ENCODE data around the gene ZBP1.

ZBP1 gene

GRCh38 chr20:57647006-57647932 is 27.0 kb upstream of the ZBP1 start:
- no peak overlapping the region for H3K4me3 ChIP-seq (ENCODE audit: low read length, poor library complexity, severe bottlenecking)
- H3K4me2 ChIP-seq (ENCODE audit: low read depth, low read length, poor library complexity, severe bottlenecking) = no peak overlapping the region
- no peak overlapping the region for H3K9ac ChIP-seq (ENCODE audit: low read depth, low read length, poor library complexity, severe bottlenecking)
- H3K4me1 ChIP-seq (ENCODE audit: insufficient read depth, low read length, poor library complexity, severe bottlenecking) = no peaks in the 10 kb centered on the region
- no peaks in the 10 kb centered on the region for H3F3A ChIP-seq (ENCODE audit: low read depth)
- no peaks in the 10 kb centered on the region for H3K9me2 ChIP-seq (replicated peaks; ENCODE audit: low read depth, low read length)
- H2AFZ ChIP-seq (ENCODE audit: low read length) = no peak overlapping the region
- no peaks in the 10 kb centered on the region for H3K9me3 ChIP-seq (ENCODE audit: insufficient read depth, low read depth, low read length)
- H4K20me1 ChIP-seq (ENCODE audit: insufficient read depth, low read length, poor library complexity, severe bottlenecking) = no peaks in the 10 kb centered on the region
- TF ChIP-seq EZH2phosphoT487 (IDR thresholded peaks at IDR 0.05; ENCODE audit: borderline replicate concordance) (no peak), CTCF (conservative IDR thresholded peaks at IDR 0.05; ENCODE audit: low read length) (no peak)
- H3K27me3 ChIP-seq (ENCODE audit: insufficient read depth, low read length, poor library complexity, severe bottlenecking) = no peaks in the 10 kb centered on the region
- no peaks in the 10 kb centered on the region for H3K79me2 ChIP-seq (ENCODE audit: insufficient read depth, low read length)
- H3K36me3 ChIP-seq (ENCODE audit: insufficient read depth, low read length) = no peaks in the 10 kb centered on the region

GRCh38 chr20:57638895-57639236 is 18.6 kb upstream of the ZBP1 start:
- no peak overlapping the region for H3K4me3 ChIP-seq (ENCODE audit: low read length, poor library complexity, severe bottlenecking)
- H4K20me1 ChIP-seq (ENCODE audit: insufficient read depth, low read length, poor library complexity, severe bottlenecking) = no peaks in the 10 kb centered on the region
- peaks cover 6% of the 10 kb centered on the region for H3K4me1 ChIP-seq (ENCODE audit: insufficient read depth, low read length, poor library complexity, severe bottlenecking)
- H3K4me2 ChIP-seq (ENCODE audit: low read depth, low read length, poor library complexity, severe bottlenecking) = no peak overlapping the region
- H3K79me2 ChIP-seq (ENCODE audit: insufficient read depth, low read length) = no peaks in the 10 kb centered on the region
- H3K9ac ChIP-seq (ENCODE audit: low read depth, low read length, poor library complexity, severe bottlenecking) = no peak overlapping the region
- no peaks in the 10 kb centered on the region for H3K9me3 ChIP-seq (ENCODE audit: insufficient read depth, low read depth, low read length)
- peaks cover 26% of the 10 kb centered on the region for H3K27me3 ChIP-seq (ENCODE audit: insufficient read depth, low read length, poor library complexity, severe bottlenecking)
- H3K36me3 ChIP-seq (ENCODE audit: insufficient read depth, low read length) = no peaks in the 10 kb centered on the region
- no peak overlapping the region for H2AFZ ChIP-seq (ENCODE audit: low read length)
- H3K9me2 ChIP-seq (replicated peaks; ENCODE audit: low read depth, low read length) = no peaks in the 10 kb centered on the region
- no peaks in the 10 kb centered on the region for H3F3A ChIP-seq (ENCODE audit: low read depth)
- TF ChIP-seq CTCF (conservative IDR thresholded peaks at IDR 0.05; ENCODE audit: low read length) (no peak), EZH2phosphoT487 (IDR thresholded peaks at IDR 0.05; ENCODE audit: borderline replicate concordance) (no peak)

- Histone ChIP-seq H3F3A (ENCODE audit: low read depth) (no peaks in the 10 kb centered on the region), H3K27me3 (ENCODE audit: insufficient read depth, low read length, poor library complexity, severe bottlenecking) (peaks cover 26% of the 10 kb centered on the region), H3K4me1 (ENCODE audit: insufficient read depth, low read length, poor library complexity, severe bottlenecking) (peaks cover 11% of the 10 kb centered on the region), H3K79me2 (ENCODE audit: insufficient read depth, low read length) (no peaks in the 10 kb centered on the region), H3K4me3 (ENCODE audit: low read length, poor library complexity, severe bottlenecking) (no peak overlapping the region), H3K36me3 (ENCODE audit: insufficient read depth, low read length) (no peaks in the 10 kb centered on the region), H3K4me2 (ENCODE audit: low read depth, low read length, poor library complexity, severe bottlenecking) (no peak overlapping the region), H3K9me3 (ENCODE audit: insufficient read depth, low read depth, low read length) (no peaks in the 10 kb centered on the region), H4K20me1 (ENCODE audit: insufficient read depth, low read length, poor library complexity, severe bottlenecking) (no peaks in the 10 kb centered on the region), H2AFZ (ENCODE audit: low read length) (no peak overlapping the region), H3K9me2 (replicated peaks; ENCODE audit: low read depth, low read length) (no peaks in the 10 kb centered on the region), H3K9ac (ENCODE audit: low read depth, low read length, poor library complexity, severe bottlenecking) (no peak overlapping the region)
- no peak for TF ChIP-seq CTCF (conservative IDR thresholded peaks at IDR 0.05; ENCODE audit: low read length)
These were observed 18.1 kb upstream of the ZBP1 start for GRCh38 chr20:57638173-57638894.

Measured in Loucy (cell line).